Measurements from ENCODE around the gene CEL. TPM values are rescaled to one million over a fixed set of nuclear protein-coding genes. Genes with fewer than 3 reads are reported as not detected.

Gene CEL
- total RNA-seq, 2 experiments from 2014 or later, result 0.16 to 0.39 TPM

DNA sequence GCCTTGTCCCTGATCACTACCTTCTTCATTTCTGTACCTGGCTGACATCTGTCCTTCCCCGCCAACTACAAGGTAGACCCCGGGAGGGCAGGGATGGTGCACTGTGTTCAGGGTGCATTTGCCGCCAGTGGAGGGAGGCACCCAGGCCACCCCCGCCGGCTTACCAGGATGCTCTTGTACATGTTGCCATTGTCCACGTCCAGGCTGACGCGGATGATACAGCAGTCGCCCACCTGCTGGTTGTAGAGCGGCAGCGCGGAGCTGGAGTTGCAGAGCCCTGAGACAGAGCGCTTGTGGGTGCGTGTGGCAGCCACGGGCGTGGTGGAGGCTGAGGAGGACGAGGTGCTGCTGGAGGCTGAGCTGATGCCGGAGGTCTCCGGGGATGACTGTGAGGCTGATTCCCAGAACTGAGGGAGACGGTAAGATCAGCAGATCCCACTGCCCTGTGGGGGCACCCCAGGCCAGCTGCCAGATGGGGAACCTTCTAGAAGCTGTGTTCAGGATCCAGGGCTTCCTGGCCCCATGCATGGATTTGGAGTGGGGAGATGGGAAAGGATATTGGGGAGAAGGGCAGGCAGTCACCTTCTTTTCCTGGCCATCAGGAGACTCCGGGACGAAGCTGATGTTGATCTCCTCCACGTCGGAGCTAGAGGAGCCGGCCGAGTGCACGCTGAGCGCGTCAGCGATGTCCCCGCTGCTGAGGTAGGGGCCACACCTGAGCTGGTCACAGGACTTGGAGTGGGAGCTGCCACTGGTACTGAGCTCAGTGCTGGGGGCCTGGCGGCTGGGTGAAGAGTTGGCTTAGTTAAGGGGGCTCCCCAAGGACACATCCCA lies 39.8 kb downstream of the CEL start:
- Histone ChIP-seq H3K4me3 (ENCODE audit: low read length) (no peak overlapping the region), H3K27ac (ENCODE audit: low read depth in 1 of 2, low read length in 2 of 2) (no peak overlapping the region), H3K27me3 (ENCODE audit: control insufficient read depth in 1 of 2, insufficient read depth in 2 of 2, low read length in 2 of 2) (no peaks in the 10 kb centered on the region), H3K9me3 (ENCODE audit: control insufficient read depth in 1 of 2, insufficient read depth in 1 of 2, low read length in 2 of 2) (peaks cover 0 to 22% of the 10 kb centered on the region in 2 experiments), H3K4me1 (ENCODE audit: insufficient read depth, low read length) (no peaks in the 10 kb centered on the region), H3K36me3 (ENCODE audit: insufficient read depth, low read length) (peaks cover 94% of the 10 kb centered on the region)
- intact Hi-C loops (cut with DNase I, micrococcal nuclease), result loop anchor here in 1 of 2 experiments (2.0 kb wide), 1 partner anchor 19 kb away; the partner anchor contains the start of gene RALGDS
- DNase-seq, result peak in 2 of 14 experiments; percentile 9 to 33
- no peaks in the 10 kb centered on the region for H3K27me3 Mint-ChIP-seq
- H3K4me1 Mint-ChIP-seq (ENCODE audit: low read depth), result no peaks in the 10 kb centered on the region
- TF ChIP-seq CTCF (IDR thresholded peaks at IDR 0.05), result no peak
- H3K36me3 Mint-ChIP-seq (ENCODE audit: low read depth), result peaks cover 89% of the 10 kb centered on the region
- no peak overlapping the region for H3K4me3 Mint-ChIP-seq
- no peak overlapping the region for H3K27ac Mint-ChIP-seq
- no peaks in the 10 kb centered on the region for H3K9me3 Mint-ChIP-seq
- POLR2A ChIA-PET, result interaction anchor here (0.9 to 1.8 kb wide), 4 partner anchors 19 to 70 kb away, joined by 3 to 7 read pairs (median 5); partner anchors contain the start of gene RALGDS
- CTCF ChIA-PET, result interaction anchor here (4.0 to 6.0 kb wide), 2 partner anchors 43 to 47 kb away, joined by 29 to 39 read pairs; no protein-coding TSS in a partner anchor
- no peak for ATAC-seq (ENCODE audit: poor library complexity)

GRCh38 chr9:133102190-133103021 lies 40.6 kb downstream of the CEL start:
- H3K27me3 ChIP-seq (ENCODE audit: control insufficient read depth in 1 of 2, insufficient read depth in 2 of 2, low read length in 2 of 2), result no peaks in the 10 kb centered on the region
- no peak overlapping the region for H3K27ac ChIP-seq (ENCODE audit: low read depth in 1 of 2, low read length in 2 of 2)
- H3K36me3 Mint-ChIP-seq (ENCODE audit: low read depth), result peaks cover 86% of the 10 kb centered on the region
- no peak overlapping the region for H3K27ac Mint-ChIP-seq
- H3K4me3 Mint-ChIP-seq, result no peak overlapping the region
- DNase-seq, result peak in 2 of 14 experiments; percentile 7 to 27
- intact Hi-C loops (cut with DNase I, micrococcal nuclease), result loop anchor here (1.0 to 2.0 kb wide), 4 partner anchors 18 to 78 kb away; partner anchors contain the start of gene RALGDS (in 1 of the 2)
- H3K4me1 ChIP-seq (ENCODE audit: insufficient read depth, low read length), result no peaks in the 10 kb centered on the region
- TF ChIP-seq CTCF (IDR thresholded peaks at IDR 0.05), result no peak
- no peaks in the 10 kb centered on the region for H3K9me3 Mint-ChIP-seq
- ChIA-PET CTCF (interaction anchor here (0.6 to 6.0 kb wide), 4 partner anchors 16 to 46 kb away, joined by 3 to 39 read pairs (median 16); no protein-coding TSS in a partner anchor), POLR2A (interaction anchor here (1.0 to 1.8 kb wide), 3 partner anchors 42 to 70 kb away, joined by 3 to 7 read pairs (median 7); no protein-coding TSS in a partner anchor)
- ATAC-seq (ENCODE audit: poor library complexity), result no peak
- no peak overlapping the region for H3K4me3 ChIP-seq (ENCODE audit: low read length)
- peaks cover 97% of the 10 kb centered on the region for H3K36me3 ChIP-seq (ENCODE audit: insufficient read depth, low read length)
- H3K27me3 Mint-ChIP-seq, result no peaks in the 10 kb centered on the region
- peaks cover 0 to 16% of the 10 kb centered on the region in 2 experiments for H3K9me3 ChIP-seq (ENCODE audit: control insufficient read depth in 1 of 2, insufficient read depth in 1 of 2, low read length in 2 of 2)
- H3K4me1 Mint-ChIP-seq (ENCODE audit: low read depth), result no peaks in the 10 kb centered on the region

Measured in CD4-positive, alpha-beta T cell (primary cell).